ENCODE measurements around the gene HSD17B12.

DNA sequence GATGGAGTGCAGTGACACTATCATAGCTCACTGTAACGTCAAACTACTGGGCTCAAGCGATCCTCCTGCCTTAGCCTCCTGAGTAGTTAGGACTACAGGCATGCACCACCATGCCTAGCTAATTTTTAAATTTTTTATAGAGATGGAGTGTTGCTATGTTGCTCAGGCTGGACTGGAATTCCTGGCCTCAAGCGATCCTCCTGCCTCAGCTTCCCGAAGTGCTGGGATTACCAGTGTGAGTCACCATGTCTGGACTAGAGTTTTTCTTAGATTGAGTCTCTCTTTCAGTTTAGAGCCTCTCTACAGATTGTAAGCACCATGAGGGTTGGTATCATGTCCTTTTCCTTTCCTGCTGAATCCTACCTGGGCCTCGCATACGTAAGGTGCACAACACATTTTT is 142.8 kb downstream of the HSD17B12 start:
- TF ChIP-seq CTCF (IDR thresholded peaks at IDR 0.05): no peak
- no peak for TF ChIP-seq EZH2 (IDR thresholded peaks at IDR 0.05)
- no peak for TF ChIP-seq EZH2phosphoT487 (IDR thresholded peaks at IDR 0.05)

Data from neural progenitor cell (in vitro differentiated cells).